NCI-H2227 (cell line): Measurements from ENCODE around the gene FAM227A.
A peak's percentile ranks its signal among the peaks of the same experiment; 100 is the strongest.
"Not testable (repeated sequence)": the region's sequence is repeated elsewhere in the genome, so short reads cannot be mapped to it uniquely, and the experiment has no call there.

Experiments used
- DNase-seq: peaks from one replicate; lab custom pipeline; 2025; ENCODE audit not compliant: unreplicated experiment; lab: John Stamatoyannopoulos, UW

Gene FAM227A

DNA sequence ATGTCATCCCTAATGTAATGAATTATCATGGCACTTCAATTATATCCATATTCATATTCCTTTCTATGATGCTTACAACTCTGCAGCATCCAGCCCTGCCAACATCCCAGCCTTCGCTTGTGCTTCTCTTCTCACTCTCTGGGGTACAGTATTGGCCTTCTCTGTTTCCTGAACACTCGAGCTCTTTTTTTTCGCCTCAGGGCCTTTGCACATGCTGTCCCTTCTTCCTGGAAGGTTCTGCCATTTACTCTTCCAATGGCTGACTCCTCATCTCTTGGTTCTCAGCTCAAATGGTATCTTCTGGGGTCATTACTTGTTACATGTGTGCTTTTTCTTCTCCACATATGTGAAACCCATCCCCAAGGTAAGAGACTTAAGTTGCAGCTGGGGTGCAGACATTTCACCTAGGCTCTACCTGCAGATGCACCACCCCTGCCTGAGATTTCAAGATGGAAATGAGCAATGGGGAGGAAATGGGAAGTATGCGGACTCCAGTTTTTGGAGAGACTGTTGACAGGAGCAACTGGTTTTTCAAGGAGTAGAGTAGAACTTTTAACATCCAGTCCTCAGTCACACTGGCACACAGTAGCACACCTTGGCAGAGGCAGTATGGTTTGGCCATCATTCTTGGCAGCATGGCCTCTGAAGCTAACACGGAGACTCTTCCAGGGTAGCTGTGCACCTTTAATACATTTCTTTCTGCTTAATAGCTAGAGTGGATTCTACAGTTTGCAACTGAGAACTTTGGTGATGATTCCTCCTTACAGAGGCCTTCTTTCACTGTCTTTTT, 43.8 kb downstream of the FAM227A start:
- DNase-seq: no peak

DNA sequence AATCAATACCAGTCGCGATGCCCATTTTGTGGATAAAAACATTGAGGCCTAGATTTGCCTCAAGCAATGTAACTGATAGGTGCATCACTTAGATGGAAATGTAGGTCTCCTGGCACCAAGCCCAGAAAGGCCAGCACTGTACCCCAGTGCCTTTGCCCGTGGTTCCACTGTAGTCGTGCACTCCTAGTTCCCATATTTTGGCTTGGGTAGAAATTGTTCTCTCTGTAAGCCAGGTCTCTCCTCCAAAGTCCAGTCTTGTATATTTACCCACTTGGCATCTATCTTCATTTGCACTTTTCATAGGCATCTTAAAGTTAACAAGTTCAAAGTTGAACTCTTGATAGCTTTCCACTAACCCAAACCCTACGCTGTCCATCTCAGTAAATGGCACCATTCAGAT, 44.6 kb downstream of the FAM227A start:
- no peak for DNase-seq

DNA sequence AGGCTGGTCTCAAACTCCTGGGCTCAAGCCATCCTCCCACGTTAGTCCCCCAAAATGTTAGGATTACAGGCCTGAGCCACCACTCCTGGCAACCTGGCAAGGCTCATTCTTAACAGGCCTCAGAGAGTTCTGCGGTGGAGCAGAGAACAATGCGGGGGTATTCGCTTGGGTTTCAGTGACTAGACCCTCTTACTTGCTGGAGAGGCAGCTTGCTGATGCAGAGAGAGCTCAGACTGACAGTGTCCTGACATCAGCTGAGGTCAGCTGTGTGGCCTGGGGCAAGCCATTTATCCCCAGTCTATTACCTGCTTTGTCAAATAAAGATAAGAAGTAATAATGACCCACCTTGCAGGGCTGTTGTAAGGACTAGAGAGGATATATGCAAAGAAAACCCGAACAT, 46.0 kb downstream of the FAM227A start:
- DNase-seq: no peak

- no peak for DNase-seq
Observed at GRCh38 chr22:38608992-38609750, 47.0 kb downstream of the FAM227A start.

DNA sequence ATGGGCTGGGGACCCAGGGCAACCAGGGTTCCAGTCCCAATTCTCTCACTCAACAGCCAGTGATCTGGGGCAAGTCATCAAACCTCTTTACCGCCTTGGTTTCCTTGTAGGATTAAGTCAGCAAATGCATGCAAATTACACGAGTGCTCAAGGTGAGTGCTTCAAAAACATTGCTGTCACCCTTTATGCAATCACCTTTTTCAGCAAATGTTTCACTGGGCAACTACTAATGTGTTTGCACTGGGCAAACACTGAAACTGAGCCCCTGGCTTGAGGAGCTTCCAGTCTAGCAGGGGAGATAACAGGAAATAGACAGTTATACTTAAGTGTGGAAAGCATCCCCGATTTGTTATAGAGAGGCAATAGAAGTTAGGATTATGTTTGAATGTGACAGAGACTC, 48.5 kb downstream of the FAM227A start:
- no peak for DNase-seq

GRCh38 chr22:38602166-38602565, 54.0 kb downstream of the FAM227A start:
- no peak for DNase-seq

DNA sequence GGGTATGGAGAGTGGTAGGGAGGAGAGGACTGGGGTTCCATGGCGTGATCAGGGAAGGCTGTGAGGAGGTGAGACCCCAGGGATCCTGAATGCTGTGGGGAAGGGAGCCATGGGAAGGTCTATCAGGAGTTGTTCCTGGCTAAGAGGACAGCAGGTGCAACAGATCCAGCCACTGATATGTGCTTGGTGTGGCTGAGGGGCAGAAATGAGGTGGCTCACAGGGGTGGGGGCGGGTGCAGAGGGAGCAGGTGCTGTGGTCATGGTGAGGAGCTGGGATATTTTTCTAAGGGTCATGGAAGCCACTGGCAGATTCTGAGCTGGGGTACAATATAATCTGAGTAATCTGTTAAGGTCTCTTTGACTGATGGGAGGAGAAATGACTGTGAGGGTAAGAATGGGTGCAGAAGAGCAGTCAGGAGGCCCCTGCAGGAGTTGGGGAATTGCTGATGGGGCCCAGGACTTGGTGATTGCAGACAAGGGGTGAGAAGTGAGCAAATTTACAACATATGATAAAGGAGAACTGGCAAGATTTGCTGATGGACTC, 54.9 kb downstream of the FAM227A start:
- DNase-seq: no peak

- DNase-seq: no peak
Observed at GRCh38 chr22:38599466-38599865, 56.7 kb downstream of the FAM227A start.

GRCh38 chr22:38582923-38583322, 73.3 kb downstream of the FAM227A start:
- not testable (repeated sequence) for DNase-seq

DNA sequence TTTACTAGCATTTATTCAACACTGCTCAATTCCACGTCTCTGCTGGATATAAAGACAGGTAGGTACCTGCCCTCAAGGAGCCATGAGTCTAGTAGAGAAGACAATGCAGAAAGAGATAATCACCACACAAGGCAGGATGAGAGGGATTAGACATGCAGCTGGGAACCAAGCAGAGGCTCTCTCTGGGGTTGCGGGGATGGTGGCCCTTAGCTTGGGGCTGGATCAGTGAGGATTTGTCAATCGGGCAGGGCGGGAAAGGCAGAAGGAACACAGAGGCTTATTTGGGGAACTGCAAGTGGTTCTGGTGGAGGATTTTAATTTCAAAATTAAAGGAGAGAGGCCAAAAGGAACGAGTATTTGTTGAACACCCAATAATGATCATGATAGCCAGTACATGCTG, 77.7 kb downstream of the FAM227A start:
- DNase-seq: no peak

DNA sequence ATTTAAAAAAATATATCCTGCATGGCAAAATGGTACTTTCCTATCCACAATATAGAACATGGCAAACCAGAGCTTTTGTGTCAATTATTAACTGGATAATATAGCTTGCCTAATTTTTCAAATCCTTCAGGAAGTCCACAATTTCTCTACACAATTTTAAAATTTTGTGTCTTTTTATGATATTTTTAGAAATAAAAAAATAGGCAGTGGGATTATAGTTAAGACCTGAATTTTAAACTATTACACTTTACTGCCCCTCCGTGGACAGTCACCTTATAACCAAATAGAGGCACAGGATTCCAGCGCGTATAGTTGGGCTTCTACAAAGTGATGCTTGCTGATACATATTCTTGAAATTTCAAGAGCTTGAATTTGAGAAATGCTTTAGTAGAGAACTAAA, 84.1 kb downstream of the FAM227A start:
- peak; percentile 25 for DNase-seq

GRCh38 chr22:38570779-38571364, 85.3 kb downstream of the FAM227A start:
- DNase-seq: peak; percentile 29

GRCh38 chr22:38569972-38570778, 86.0 kb downstream of the FAM227A start, which contains the start of gene DMC1:
TSS of gene DMC1 (minus strand) at chr22:38570183. CDS start at chr22:38568256, 1,927 bp downstream.
- DNase-seq: peak; percentile 79

DNA sequence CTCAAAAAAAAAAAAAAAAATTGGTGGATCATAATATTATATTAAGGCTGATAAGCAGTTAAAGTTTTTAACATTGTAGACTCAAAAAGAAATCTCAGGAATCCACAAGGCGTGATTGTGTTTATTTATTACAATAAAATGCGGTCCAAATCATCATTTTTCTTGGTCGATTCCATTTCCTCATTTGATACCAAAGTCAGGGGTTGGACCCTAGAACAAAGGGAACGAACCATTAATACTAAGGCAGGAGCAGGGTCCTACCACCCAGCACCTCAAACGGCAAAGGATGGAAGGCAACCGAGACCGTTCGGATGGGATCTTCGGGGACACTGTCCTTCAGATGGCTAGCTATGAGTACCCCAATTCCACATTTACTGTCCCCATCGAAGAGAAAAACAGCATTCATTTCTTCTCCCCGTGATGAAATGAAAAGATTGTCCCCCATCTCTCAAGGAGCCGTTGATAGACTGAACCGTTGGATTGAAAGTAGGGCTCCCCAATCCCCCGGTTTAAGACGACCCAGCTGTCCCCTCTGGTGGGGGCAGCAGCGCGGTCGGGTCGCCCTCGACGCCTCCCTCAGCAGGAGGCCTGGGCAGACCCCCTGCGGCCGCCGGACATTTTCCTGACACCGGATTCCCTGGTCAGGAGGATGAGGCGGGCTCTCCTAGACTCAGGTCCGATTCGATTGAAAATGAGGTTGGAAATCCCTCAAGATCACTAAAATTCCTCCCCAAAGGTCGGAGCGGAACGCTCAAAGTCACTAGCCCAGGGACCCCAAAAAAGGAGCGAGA, 86.8 kb downstream of the FAM227A start:
- DNase-seq: no peak

- no peak for DNase-seq
Observed at GRCh38 chr22:38567531-38568285, 88.5 kb downstream of the FAM227A start.

DNA sequence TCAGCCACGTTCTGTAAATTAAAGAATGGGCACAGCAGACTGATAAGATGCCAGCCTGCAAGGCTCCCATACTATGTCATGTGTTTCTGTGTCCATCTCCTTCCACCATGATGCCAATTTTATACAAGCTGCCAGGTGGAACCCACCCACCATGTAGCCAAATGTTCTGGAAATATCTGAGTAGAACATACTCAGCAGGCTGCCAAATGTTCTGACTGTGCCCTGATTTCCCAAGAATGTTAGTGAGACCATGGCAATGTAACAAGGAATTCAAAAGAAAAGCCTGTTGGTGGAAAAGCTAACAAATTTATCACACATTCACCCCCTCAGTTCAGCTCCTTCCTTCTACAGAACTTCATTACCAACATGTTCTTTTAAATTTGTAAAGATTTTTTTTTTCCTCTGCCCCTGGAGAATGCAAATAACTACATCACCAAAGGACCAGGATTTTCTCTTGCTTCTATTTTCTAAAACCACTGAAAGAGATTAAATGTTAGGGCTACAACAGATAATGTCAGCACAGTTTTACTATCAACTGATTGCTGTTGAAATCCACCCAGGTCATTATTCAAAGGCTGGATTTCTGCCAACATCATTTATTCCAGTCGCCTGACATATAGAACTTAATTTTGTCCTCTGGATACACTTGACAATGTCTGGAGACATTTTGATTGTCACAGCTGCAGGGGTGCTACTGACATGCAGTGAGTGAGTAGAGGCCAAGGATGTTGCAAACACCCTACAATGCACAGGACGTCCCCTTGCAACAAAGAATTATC, 89.3 kb downstream of the FAM227A start:
- DNase-seq: peak; percentile 48

DNA sequence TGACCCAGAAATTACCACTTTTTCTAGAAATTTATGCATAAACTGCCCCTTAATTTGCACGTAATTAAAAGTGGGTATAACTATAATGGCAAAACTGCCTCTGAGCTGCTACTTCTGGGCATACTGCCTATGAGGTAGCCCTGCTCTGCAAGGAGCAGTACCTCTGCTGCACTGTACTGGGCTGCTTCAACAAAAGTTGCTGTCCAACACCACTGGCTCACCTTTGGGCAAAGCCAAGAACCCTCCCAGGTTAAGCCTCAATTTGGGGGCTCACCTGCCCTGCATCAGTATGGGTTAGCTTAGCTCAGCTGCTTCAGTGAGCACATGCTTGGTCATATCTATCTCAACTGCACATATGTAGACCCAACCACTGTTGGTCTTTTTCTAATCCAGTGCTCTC, 90.8 kb downstream of the FAM227A start:
- no peak for DNase-seq

DNA sequence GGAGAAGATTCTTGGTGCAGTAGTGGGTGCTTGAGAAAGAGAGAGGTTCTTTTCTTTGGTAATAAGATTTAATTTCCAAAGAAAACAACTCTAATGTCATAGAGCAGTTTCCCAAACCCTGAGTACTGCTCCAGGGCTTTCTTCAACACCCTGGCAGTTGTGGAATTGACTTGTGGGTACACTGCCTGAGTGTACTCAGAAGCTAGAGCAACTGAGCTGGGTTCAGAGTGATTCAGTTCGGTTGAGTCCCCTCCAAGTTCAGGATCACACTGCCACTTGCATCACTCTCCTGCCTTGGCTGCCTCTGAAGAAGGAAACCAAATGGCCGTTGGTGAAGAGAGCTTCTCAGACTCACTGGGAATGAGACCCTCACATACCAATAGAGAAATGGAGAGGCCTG, 91.5 kb downstream of the FAM227A start:
- no peak for DNase-seq

GRCh38 chr22:38554281-38554680, 101.9 kb downstream of the FAM227A start:
- no peak for DNase-seq
